ENCODE results near the gene CNTN6.
"Not testable (repeated sequence)": the region's sequence is repeated elsewhere in the genome, so short reads cannot be mapped to it uniquely, and the experiment has no call there.

CNTN6 gene

DNA sequence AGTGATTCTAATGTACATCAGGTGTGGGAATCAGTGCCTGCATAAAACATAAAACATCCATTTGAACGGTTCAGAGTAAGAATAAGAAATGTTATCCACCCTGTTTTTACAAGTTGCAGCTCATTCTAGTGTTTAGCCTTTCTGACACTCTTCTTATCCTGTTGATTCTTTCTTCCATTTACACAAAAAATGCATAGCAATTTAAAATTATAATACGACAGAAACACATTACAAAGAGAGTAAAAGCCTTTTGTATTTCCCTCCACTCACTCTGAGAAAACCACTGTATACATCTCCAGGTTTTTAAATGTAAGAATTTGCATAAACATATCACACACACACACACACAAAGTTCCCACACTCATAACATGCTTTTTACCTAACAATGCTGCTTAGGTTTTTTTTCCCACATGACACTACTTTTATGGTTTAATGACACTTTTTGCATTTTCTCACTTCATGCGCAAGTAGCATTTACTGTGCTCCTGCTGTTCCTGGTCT is 199.8 kb downstream of the CNTN6 start:
- DNase-seq = no peak

DNA sequence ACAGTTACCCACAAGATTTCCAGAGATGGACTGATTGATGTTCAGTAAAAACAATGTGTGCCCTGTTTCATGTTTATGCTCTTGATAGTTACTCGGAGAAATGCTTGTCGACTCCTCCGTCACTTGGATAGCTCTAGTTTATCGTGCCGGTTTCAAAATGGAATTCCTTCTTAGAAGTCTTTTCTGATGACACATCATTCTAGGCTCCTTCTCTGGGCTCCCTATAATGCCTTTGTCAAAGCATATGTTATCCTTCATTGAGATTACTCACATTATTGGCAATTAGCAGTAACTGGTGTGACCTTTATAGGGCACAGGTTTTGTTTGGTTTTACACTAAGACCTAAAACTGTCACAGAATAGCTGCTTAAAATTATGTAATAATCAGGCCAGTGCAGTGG is 201.8 kb downstream of the CNTN6 start:
- no peak for DNase-seq

- DNase-seq = no peak
Observed at GRCh38 chr3:1318296-1319005, 225.6 kb downstream of the CNTN6 start.

DNA sequence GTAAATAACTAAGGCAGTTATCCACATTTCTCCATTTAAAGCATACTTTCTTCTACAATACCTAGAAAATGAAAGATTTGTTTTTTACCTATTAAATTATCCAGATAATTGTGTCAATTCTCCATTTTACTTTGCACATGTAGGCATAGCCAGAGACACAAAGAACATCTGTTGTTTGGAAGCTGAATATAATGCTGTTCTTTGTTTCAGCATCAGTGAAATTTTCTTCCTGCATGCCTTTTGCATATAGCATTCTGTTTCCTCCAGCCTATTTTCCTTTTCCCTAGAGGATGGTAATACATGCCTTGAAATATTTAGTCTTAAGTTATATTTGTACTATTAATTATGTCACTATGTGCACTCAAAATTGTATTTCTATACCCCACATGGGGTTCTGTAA is 233.7 kb downstream of the CNTN6 start:
- no peak for DNase-seq

GRCh38 chr3:1330107-1330506 is 237.3 kb downstream of the CNTN6 start:
- no peak for DNase-seq

- no peak for DNase-seq
Observed at GRCh38 chr3:1346386-1346785, 253.6 kb downstream of the CNTN6 start.

- DNase-seq = no peak
Observed at GRCh38 chr3:1348547-1348946, 255.7 kb downstream of the CNTN6 start.

DNA sequence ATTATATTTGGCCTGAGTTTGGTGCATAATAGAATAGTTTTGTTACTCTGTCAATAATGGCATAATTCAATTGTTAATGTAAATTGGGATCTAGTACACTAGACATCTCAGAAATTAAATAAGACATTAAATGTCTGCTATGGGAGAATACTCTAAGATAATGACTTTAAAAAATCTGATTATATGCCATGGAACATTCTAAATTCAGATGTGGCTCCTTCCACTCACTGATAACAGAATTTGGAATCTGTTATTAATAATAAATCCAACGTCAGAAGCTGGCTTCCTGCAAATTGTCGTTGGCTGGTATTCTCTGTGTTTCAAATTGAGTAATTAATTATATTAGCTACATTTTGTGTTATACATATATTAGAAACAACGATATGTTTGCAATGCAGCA is 258.1 kb downstream of the CNTN6 start:
- DNase-seq = no peak

DNA sequence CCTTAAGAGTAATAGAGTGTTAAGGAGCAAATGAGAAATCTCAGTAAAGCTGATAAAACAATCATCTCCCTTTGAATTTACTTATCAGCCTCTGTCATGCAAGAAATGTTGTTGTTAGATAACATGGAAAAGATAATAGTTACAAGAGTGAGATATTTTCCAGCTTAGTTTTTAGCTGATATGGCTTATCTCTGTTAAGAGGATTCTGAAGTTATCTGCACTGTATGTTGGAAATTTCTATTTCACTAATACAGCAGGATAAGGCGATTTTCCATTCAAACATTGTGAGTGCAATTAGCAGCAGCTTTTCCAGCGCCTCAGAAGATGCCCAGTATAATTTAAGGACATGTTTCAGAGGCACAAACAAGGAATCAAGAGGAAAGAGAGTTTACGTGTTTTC is 262.9 kb downstream of the CNTN6 start:
- DNase-seq = no peak

GRCh38 chr3:1356101-1356500 is 263.3 kb downstream of the CNTN6 start:
- no peak for DNase-seq

DNA sequence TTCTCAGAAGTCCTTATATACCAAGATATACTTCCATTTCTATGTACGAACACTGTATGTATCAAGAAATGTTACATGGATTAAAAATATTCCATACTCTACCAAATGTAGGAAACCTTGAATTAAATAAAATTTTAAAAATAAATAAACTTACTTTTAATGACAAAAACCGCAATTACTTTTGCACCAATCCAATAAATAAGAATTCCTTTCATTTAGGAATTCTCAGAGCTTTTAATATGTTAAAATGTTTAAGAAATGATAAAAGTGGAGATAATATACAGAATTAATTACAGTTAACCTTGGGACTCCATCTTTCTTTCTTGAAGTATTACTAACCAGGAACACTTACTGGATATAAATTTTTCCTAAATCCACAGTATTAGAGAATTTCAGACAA is 272.7 kb downstream of the CNTN6 start:
- DNase-seq = no peak

DNA sequence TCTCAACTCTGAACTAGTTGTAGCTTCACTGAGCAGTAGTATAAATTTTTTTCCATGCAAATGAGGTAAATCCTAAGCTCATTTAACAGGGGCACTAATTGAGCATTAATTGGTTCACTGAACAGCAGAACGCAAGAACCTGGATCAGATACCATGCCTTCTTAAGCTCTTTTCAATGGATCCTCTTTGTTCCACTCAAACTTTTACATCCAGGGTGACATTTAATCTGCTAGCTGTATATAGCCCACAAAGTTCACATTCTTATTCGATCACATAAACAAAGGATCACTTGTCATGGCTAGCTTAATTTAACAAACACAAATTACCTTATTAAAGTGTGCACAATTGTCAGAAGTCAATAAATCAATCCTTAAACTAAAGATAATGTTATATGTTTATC is 281.6 kb downstream of the CNTN6 start:
- DNase-seq = no peak

DNA sequence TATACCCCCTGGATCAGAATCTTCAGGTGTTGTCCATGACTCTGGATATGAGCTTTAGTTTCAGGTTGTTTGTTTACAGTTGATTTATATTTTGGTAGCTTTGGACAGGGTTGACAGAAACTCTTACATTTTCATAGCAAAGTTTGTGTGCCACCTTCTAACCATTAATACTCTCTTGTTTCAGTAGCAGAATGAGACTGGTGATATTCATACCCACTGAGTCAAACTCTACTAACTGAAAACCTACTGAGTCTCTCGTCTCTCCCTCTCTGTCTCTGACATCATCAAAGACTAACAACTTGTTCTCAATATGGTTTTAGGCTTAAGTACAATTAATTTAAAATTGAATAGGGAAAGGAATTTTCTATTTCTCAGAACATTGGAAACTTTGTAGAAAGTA is 282.3 kb downstream of the CNTN6 start:
- DNase-seq = no peak

DNA sequence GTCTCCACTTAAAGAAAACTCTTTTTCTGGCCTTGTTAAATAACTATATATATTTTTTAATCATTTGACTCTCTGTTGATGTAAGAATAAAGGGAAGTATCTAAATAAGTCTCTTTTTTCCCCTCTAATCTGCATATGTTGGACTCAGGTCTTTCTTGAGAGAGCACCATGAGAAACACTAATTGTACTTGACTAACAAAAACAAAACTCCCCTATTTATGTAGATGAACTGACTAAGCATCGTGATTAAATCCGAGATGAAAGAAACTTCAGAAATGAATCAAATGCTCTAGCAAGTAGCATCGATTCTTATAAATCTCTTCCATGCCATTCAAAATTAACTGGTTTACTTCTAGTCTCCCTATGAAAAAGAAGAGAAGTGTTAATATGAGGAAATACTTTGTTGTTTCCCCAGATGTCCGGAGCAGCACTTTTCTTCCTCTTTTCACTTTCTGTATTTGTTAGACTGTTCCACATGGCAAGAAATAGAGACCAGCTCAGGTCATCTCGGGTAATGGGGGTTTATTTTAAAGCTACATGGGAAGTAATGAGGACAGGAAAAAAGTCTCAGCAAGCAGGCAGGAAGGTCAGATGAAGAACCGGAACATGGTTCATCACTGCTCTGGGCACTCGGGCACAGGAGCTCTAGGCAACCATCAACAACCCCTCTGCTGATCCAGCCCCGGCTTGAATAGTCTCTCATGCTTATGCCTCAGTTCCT is 288.3 kb downstream of the CNTN6 start:
- no peak for DNase-seq

DNA sequence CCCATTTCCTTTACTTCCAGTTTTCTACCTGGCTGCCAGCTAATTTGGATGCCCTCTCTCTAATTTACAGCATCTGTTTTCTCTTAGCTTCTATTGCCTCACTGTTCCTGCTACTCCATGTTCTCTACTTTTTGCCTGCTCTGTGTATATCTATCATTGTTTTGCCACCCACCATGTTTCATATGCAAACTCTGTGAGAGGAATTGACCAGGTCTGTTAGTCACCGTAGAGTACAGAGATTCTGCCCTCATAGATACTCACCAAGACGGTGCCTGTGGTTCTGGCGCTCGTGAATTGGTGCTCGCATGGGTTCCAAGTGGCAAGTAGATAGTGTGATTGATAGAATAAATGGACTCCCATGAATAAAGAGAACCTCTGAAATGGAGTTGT is 288.8 kb downstream of the CNTN6 start:
- no peak for DNase-seq

- DNase-seq = not testable (repeated sequence)
Observed at GRCh38 chr3:1387396-1387905, 294.6 kb downstream of the CNTN6 start.

DNA sequence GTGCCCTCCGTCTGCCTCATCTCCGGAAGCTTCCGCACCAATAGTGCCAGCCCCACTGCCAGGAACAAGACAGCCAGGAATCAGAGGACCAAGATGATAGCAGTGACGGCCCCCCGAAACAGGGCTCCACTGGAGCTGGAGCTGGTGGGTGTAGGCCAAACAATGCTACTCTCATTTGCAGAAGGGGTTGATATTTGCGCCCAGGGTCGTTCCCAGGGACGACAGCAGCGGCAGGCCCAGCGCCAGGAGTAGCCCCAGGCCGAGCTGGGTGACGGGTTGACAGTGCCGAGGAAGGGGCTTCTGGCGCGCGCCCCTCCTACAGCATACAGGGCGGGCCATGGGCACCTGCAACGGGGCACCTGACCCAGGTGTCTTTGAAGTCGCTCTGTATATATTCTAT is 301.4 kb downstream of the CNTN6 start:
- DNase-seq = no peak

GRCh38 chr3:1400571-1400970 is 307.7 kb downstream of the CNTN6 start:
- DNase-seq = no peak

- DNase-seq = no peak
Observed at GRCh38 chr3:1404270-1404962, 311.6 kb downstream of the CNTN6 start.

- no peak for DNase-seq
Observed at GRCh38 chr3:1406250-1406649, 313.4 kb downstream of the CNTN6 start.

DNA sequence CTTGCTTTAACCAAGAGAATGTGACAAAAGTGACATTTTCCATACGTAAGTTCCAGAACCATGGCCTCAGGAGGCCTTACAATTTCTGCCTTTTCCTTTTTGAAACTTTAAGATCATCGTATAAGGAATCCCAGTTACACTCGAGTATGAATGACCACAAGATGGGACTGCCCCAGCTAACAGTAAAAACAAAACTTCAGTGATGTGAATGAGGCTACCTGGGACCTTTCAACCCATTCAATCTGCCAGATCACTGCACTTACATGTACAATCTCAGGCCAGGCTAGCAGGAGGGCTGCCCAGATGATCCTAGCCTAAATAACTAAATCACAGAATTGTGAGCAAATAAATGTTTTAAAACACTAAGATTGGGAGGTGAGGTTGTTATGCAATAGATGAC is 328.8 kb downstream of the CNTN6 start:
- DNase-seq = no peak

GRCh38 chr3:1423566-1424089 is 330.8 kb downstream of the CNTN6 start:
- DNase-seq = no peak

- DNase-seq = no peak
Observed at GRCh38 chr3:1439395-1439794, 346.6 kb downstream of the CNTN6 start.

- DNase-seq = no peak
Observed at GRCh38 chr3:1442271-1442670, 349.4 kb downstream of the CNTN6 start.
